Stimulated activated CD8-positive, alpha-beta memory T cell treated with anti-CD3 and anti-CD28 coated beads, Interleukin-2, amount 100 ng/mL, for 48 hours (primary cell): ENCODE measurements around the gene TMCC1.
"Not testable (repeated sequence)": the region's sequence is repeated elsewhere in the genome, so short reads cannot be mapped to it uniquely, and the experiment has no call there.

ENCODE experiments used
- DNase-seq, 2 donors: peaks; one replicate each; pipeline ENCODE4 v3.0.0-alpha.2; 2020; ENCODE audit warnings: low read depth in 2 of 2

The TMCC1 gene

GRCh38 chr3:129686941-129687340 is 206.6 kb downstream of the TMCC1 start:
- no peak for DNase-seq

GRCh38 chr3:129684270-129684669 is 209.2 kb downstream of the TMCC1 start:
- no peak for DNase-seq

GRCh38 chr3:129683201-129683600 is 210.3 kb downstream of the TMCC1 start:
- DNase-seq = no peak

GRCh38 chr3:129676985-129677384 is 216.5 kb downstream of the TMCC1 start:
- DNase-seq = no peak

- DNase-seq = not testable (repeated sequence)
Observed at GRCh38 chr3:129674798-129675123, 218.8 kb downstream of the TMCC1 start.

GRCh38 chr3:129673897-129674797 is 219.4 kb downstream of the TMCC1 start:
- DNase-seq = no peak

- no peak for DNase-seq
Observed at GRCh38 chr3:129673012-129673411, 220.5 kb downstream of the TMCC1 start.

- no peak for DNase-seq
Observed at GRCh38 chr3:129672412-129672811, 221.1 kb downstream of the TMCC1 start.

- DNase-seq = no peak
Observed at GRCh38 chr3:129665024-129665768, 228.3 kb downstream of the TMCC1 start.

GRCh38 chr3:129663930-129664646 is 229.4 kb downstream of the TMCC1 start:
- DNase-seq = no peak

GRCh38 chr3:129663045-129663446 is 230.5 kb downstream of the TMCC1 start:
- DNase-seq = no peak

- DNase-seq = no peak
Observed at GRCh38 chr3:129662191-129662608, 231.3 kb downstream of the TMCC1 start.

GRCh38 chr3:129661766-129662165 is 231.7 kb downstream of the TMCC1 start:
- no peak for DNase-seq

GRCh38 chr3:129658110-129658843 is 235.2 kb downstream of the TMCC1 start:
- DNase-seq = no peak

GRCh38 chr3:129657261-129658046 is 236.1 kb downstream of the TMCC1 start:
- DNase-seq = no peak

- no peak for DNase-seq
Observed at GRCh38 chr3:129656659-129657247, 236.8 kb downstream of the TMCC1 start.

GRCh38 chr3:129655291-129655700 is 238.2 kb downstream of the TMCC1 start:
- no peak for DNase-seq

- no peak for DNase-seq
Observed at GRCh38 chr3:129654131-129654530, 239.4 kb downstream of the TMCC1 start.

- DNase-seq = no peak
Observed at GRCh38 chr3:129653019-129653418, 240.5 kb downstream of the TMCC1 start.

- no peak for DNase-seq
Observed at GRCh38 chr3:129651435-129652202, 241.9 kb downstream of the TMCC1 start.
